Measurements from ENCODE around the gene MAGI2.

- TF ChIP-seq POLR2A (IDR thresholded peaks at IDR 0.05; ENCODE audit: low read length) (no peak), GATA1 (IDR thresholded peaks at IDR 0.05; ENCODE audit: low read depth, low read length) (no peak)
These were observed 683.9 kb downstream of the MAGI2 start for GRCh38 chr7:78769481-78770101.
